Karpas-422 (cell line): Measurements from ENCODE around the gene PYROXD2. TPM values are rescaled to one million over a fixed set of nuclear protein-coding genes. Genes with fewer than 3 reads are reported as not detected.

Source experiments
- DNase-seq: peaks from one replicate; pipeline ENCODE4 v3.0.0-alpha.2; 2015
- H2AFZ ChIP-seq: fragments of 200-600 bp; sonication (generic); 2 replicates; pipeline ENCODE4 v1.6.1; 2014; ENCODE audit warnings: antibody characterized with exemption, low read length, mixed read lengths
- H3K27ac ChIP-seq: fragments of 200-600 bp; sonication (generic); 2 replicates; pipeline ENCODE4 v1.5.1; 2014; ENCODE audit warnings: mild to moderate bottlenecking, low read length, moderate library complexity
- H3K27me3 ChIP-seq: fragments of 200-600 bp; sonication (generic); 2 replicates; pipeline ENCODE4 v1.6.1; 2014; ENCODE audit warnings: low read length, mixed read lengths
- H3K36me3 ChIP-seq: fragments of 200-600 bp; sonication (generic); 2 replicates; pipeline ENCODE4 v1.6.1; 2014; ENCODE audit warnings: low read length, mixed read lengths; ENCODE audit not compliant: insufficient read depth
- H3K4me1 ChIP-seq: fragments of 200-600 bp; sonication (generic); 2 replicates; pipeline ENCODE4 v1.6.1; 2014; ENCODE audit warnings: mild to moderate bottlenecking, low read length, mixed read lengths
- H3K4me2 ChIP-seq: fragments of 200-600 bp; sonication (generic); 2 replicates; pipeline ENCODE4 v1.6.1; 2014; ENCODE audit warnings: low read length, low read depth, mild to moderate bottlenecking; ENCODE audit not compliant: poor library complexity, severe bottlenecking
- H3K4me3 ChIP-seq: fragments of 200-600 bp; sonication (generic); 2 replicates; pipeline ENCODE4 v1.5.1; 2014; ENCODE audit warnings: mild to moderate bottlenecking, antibody characterized with exemption, low read length, mixed read lengths
- H3K79me2 ChIP-seq: fragments of 200-600 bp; sonication (generic); 2 replicates; pipeline ENCODE4 v1.6.1; 2014; ENCODE audit warnings: mild to moderate bottlenecking, low read length, mixed read lengths
- H3K9ac ChIP-seq: fragments of 200-600 bp; sonication (generic); 2 replicates; pipeline ENCODE4 v1.6.0; 2014; ENCODE audit warnings: low read length
- H3K9me2 ChIP-seq: fragments of 200-600 bp; sonication (generic), shearing (Covaris generic); replicated peaks from 2 replicates; pipeline ENCODE4 v1.6.0; 2014; ENCODE audit warnings: mild to moderate bottlenecking, low read length, moderate library complexity; ENCODE audit not compliant: insufficient read depth
- H3K9me3 ChIP-seq: fragments of 300-700, 200-600 bp; sonication (generic); 2 replicates; pipeline ENCODE4 v1.6.1; 2014; ENCODE audit warnings: low read length, mixed read lengths
- H4K20me1 ChIP-seq: fragments of 200-600 bp; sonication (generic); 2 replicates; pipeline ENCODE4 v1.6.1; 2014; ENCODE audit warnings: mild to moderate bottlenecking, antibody characterized with exemption, low read length, low read depth; ENCODE audit not compliant: insufficient read depth
- total RNA-seq: library from RNA; depleted of rRNA; stranded (reverse); fragments of >200 nt; shearing (Covaris generic); gene quantifications from 2 replicates; pipeline ENCODE4 v1.2.3, GENCODE V29; 2014; ENCODE audit warnings: low replicate concordance

PYROXD2 gene
- total RNA-seq, 1 experiment from 2014 or later = 1.2 TPM

- no peaks in the 10 kb centered on the region for H3K9me3 ChIP-seq
- H3K9me2 ChIP-seq = no peaks in the 10 kb centered on the region
- no peaks in the 10 kb centered on the region for H3K27me3 ChIP-seq
- no peak overlapping the region for H3K9ac ChIP-seq
- H3K79me2 ChIP-seq = no peaks in the 10 kb centered on the region
- H3K36me3 ChIP-seq = no peaks in the 10 kb centered on the region
- H2AFZ ChIP-seq = no peak overlapping the region
- H3K4me1 ChIP-seq = no peaks in the 10 kb centered on the region
- H3K4me2 ChIP-seq = no peak overlapping the region
- no peak overlapping the region for H3K27ac ChIP-seq
- H4K20me1 ChIP-seq = no peaks in the 10 kb centered on the region
- no peak for DNase-seq
- no peak overlapping the region for H3K4me3 ChIP-seq
Measured at GRCh38 chr10:98420786-98421185, 5.8 kb upstream of the PYROXD2 start.

- H3K4me1 ChIP-seq = no peaks in the 10 kb centered on the region
- no peak overlapping the region for H3K27ac ChIP-seq
- no peaks in the 10 kb centered on the region for H4K20me1 ChIP-seq
- no peak overlapping the region for H3K9ac ChIP-seq
- no peaks in the 10 kb centered on the region for H3K79me2 ChIP-seq
- H3K9me3 ChIP-seq = no peaks in the 10 kb centered on the region
- H3K9me2 ChIP-seq = no peaks in the 10 kb centered on the region
- H3K36me3 ChIP-seq = no peaks in the 10 kb centered on the region
- H2AFZ ChIP-seq = no peak overlapping the region
- no peak overlapping the region for H3K4me3 ChIP-seq
- H3K4me2 ChIP-seq = no peak overlapping the region
- no peaks in the 10 kb centered on the region for H3K27me3 ChIP-seq
- no peak for DNase-seq
Measured at GRCh38 chr10:98419469-98420261, 4.7 kb upstream of the PYROXD2 start.

GRCh38 chr10:98418665-98419468 is 3.9 kb upstream of the PYROXD2 start:
- H4K20me1 ChIP-seq = no peaks in the 10 kb centered on the region
- no peaks in the 10 kb centered on the region for H3K36me3 ChIP-seq
- no peaks in the 10 kb centered on the region for H3K27me3 ChIP-seq
- DNase-seq = no peak
- no peak overlapping the region for H2AFZ ChIP-seq
- no peaks in the 10 kb centered on the region for H3K4me1 ChIP-seq
- no peaks in the 10 kb centered on the region for H3K9me3 ChIP-seq
- H3K4me3 ChIP-seq = no peak overlapping the region
- no peaks in the 10 kb centered on the region for H3K79me2 ChIP-seq
- no peak overlapping the region for H3K9ac ChIP-seq
- H3K4me2 ChIP-seq = no peak overlapping the region
- H3K9me2 ChIP-seq = no peaks in the 10 kb centered on the region
- H3K27ac ChIP-seq = no peak overlapping the region

DNA sequence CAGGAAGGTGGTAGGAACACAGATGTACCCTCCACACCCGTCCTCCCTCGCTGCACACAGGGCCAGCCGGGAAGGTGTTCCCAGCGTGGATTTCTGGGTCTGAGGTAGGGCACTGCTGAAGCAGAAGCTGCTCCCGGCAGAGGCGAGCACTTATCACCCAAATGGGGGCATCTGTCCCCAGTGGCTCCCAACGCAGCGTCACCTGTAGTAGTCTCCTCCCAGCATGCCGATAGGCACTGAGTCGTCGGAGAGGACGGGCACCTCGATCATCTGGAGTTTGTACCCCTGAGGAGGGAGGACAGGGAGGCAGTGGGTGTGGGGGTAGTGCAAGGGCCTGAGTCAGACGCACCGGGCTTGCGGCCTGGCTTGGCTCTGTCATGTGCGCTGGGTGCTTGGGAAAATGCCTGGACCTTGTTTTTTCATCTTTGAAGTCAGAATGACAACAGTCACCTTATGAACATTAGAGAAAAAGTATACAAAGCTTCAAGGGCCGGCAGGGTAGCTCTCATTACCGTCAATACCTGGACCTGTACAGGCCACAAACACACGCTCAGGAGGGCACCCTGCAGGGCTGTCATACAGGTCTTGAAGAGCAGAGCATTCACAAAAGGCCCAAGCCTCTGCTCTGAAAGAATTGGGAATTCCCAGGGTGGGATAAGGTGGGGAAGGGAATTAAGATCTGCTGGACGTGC is 3.1 kb upstream of the PYROXD2 start:
- H3K9me3 ChIP-seq = no peaks in the 10 kb centered on the region
- H3K4me1 ChIP-seq = no peaks in the 10 kb centered on the region
- H3K36me3 ChIP-seq = no peaks in the 10 kb centered on the region
- no peaks in the 10 kb centered on the region for H3K9me2 ChIP-seq
- no peaks in the 10 kb centered on the region for H4K20me1 ChIP-seq
- H3K27me3 ChIP-seq = no peaks in the 10 kb centered on the region
- H2AFZ ChIP-seq = no peak overlapping the region
- no peak overlapping the region for H3K27ac ChIP-seq
- no peak overlapping the region for H3K4me2 ChIP-seq
- H3K79me2 ChIP-seq = no peaks in the 10 kb centered on the region
- no peak overlapping the region for H3K9ac ChIP-seq
- no peak overlapping the region for H3K4me3 ChIP-seq
- no peak for DNase-seq

DNA sequence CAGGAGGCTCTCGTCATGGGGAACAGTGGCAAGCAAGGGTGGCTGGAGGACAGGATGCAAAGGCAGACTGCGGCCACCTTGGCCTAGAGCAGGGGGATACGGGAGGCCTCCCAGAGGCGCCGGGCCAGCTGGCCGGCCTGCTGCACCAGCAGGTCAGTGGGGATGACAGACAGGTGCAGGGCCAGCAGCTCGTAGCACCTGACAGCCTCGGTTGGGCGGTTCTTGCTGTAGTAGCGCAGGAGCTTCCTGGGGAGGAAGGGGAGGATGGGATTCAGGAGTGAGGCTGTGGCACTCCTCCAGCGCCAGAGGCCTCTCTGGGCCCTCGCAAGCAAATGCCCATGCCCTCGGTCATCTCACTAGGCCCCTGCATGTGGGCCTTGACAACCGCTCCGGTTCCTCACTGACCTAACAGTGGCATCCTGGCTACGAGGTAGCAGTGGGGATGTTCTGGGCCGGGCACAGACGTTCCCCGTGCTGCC is 2.5 kb upstream of the PYROXD2 start:
- no peak for DNase-seq
- no peak overlapping the region for H3K9ac ChIP-seq

GRCh38 chr10:98416606-98417388 is 1.8 kb upstream of the PYROXD2 start:
- Histone ChIP-seq H3K27ac (no peak overlapping the region), H3K4me1 (no peaks in the 10 kb centered on the region), H3K27me3 (no peaks in the 10 kb centered on the region), H3K9me2 (no peaks in the 10 kb centered on the region), H3K36me3 (no peaks in the 10 kb centered on the region), H3K4me2 (no peak overlapping the region), H2AFZ (no peak overlapping the region), H3K9ac (no peak overlapping the region), H3K4me3 (no peak overlapping the region), H4K20me1 (no peaks in the 10 kb centered on the region), H3K79me2 (no peaks in the 10 kb centered on the region), H3K9me3 (no peaks in the 10 kb centered on the region)
- no peak for DNase-seq

More for the DNA sequence above, 2.5 kb upstream of the PYROXD2 start:
- Histone ChIP-seq H3K9me3 (no peaks in the 10 kb centered on the region), H3K36me3 (no peaks in the 10 kb centered on the region), H4K20me1 (no peaks in the 10 kb centered on the region), H3K79me2 (no peaks in the 10 kb centered on the region), H3K4me3 (no peak overlapping the region), H3K27me3 (no peaks in the 10 kb centered on the region), H3K4me2 (no peak overlapping the region), H2AFZ (no peak overlapping the region), H3K9me2 (no peaks in the 10 kb centered on the region), H3K27ac (no peak overlapping the region), H3K4me1 (no peaks in the 10 kb centered on the region)

DNA sequence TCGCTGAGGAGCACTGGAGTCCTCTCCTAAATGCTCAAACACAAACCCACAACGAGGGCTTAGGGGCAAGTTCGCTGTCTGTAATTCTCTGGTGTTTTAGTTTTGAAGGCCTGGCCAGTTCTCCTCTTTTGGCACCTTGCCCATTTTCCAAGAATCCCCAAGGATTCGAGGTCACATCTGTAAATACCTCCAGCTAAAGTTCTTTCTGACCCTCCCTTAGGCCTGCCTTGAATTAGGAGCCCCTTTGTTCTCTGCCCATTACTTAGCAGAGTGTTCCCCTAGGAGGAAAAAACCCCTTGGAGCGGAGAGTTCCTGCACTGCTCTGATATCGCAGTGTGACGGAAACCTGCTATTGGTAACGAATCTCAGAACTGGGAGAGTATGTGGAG is 743 bp upstream of the PYROXD2 start:
- no peak overlapping the region for H3K9ac ChIP-seq

More for the DNA sequence above, 743 bp upstream of the PYROXD2 start:
- Histone ChIP-seq H4K20me1 (no peaks in the 10 kb centered on the region), H3K4me3 (no peak overlapping the region), H3K36me3 (no peaks in the 10 kb centered on the region), H3K79me2 (no peaks in the 10 kb centered on the region), H3K4me1 (no peaks in the 10 kb centered on the region), H3K4me2 (no peak overlapping the region), H3K27me3 (no peaks in the 10 kb centered on the region), H3K9me2 (no peaks in the 10 kb centered on the region), H2AFZ (no peak overlapping the region), H3K27ac (no peak overlapping the region), H3K9me3 (no peaks in the 10 kb centered on the region)
- no peak for DNase-seq
